ENCODE data around the gene TGFBR3L. TPM values are rescaled to one million over a fixed set of nuclear protein-coding genes. Genes with fewer than 3 reads are reported as not detected.

The TGFBR3L gene
- total RNA-seq, 1 donor from 2014 or later: not detected

DNA sequence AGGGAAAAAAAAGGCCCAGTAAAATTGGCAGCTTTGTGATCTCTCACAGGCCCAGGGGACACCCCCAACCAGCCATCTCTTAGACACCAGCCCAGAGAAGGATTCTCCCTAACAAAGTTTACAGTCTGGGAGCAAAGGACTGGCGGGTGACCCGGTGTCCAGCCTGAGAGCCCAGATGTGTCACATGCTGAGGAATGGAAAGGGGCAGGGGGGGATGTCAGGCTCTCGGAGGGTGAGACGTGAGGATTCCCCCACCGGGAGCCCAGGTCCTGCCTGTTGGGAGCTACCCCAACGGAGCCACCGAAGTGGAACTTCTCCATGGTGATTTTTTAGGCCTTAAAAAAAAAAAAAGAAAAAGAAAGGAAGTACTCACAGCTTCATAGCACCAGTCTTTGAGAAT is 16.1 kb downstream of the TGFBR3L start:
- POLR2A ChIA-PET: interaction anchor here (0.6 to 2.0 kb wide), 3 partner anchors 10 to 249 kb away, joined by 3 to 10 read pairs (median 7); partner anchors contain the start of genes SNAPC2 and TIMM44
- TF ChIP-seq, protein P1, sequence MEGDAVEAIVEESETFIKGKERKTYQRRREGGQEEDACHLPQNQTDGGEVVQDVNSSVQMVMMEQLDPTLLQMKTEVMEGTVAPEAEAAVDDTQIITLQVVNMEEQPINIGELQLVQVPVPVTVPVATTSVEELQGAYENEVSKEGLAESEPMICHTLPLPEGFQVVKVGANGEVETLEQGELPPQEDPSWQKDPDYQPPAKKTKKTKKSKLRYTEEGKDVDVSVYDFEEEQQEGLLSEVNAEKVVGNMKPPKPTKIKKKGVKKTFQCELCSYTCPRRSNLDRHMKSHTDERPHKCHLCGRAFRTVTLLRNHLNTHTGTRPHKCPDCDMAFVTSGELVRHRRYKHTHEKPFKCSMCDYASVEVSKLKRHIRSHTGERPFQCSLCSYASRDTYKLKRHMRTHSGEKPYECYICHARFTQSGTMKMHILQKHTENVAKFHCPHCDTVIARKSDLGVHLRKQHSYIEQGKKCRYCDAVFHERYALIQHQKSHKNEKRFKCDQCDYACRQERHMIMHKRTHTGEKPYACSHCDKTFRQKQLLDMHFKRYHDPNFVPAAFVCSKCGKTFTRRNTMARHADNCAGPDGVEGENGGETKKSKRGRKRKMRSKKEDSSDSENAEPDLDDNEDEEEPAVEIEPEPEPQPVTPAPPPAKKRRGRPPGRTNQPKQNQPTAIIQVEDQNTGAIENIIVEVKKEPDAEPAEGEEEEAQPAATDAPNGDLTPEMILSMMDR (IDR thresholded peaks at IDR 0.05): no peak
- Mint-ChIP-seq H3K27ac (no peak overlapping the region), H3K27me3 (no peaks in the 10 kb centered on the region), H3K4me1 (peaks cover 7% of the 10 kb centered on the region), H3K4me3 (no peak overlapping the region), H3K9me3 (no peaks in the 10 kb centered on the region), H3K36me3 (ENCODE audit: low read depth) (peaks cover 53% of the 10 kb centered on the region)
- no peak for DNase-seq
- no peak for ATAC-seq (ENCODE audit: low read depth)
- intact Hi-C loops (cut with micrococcal nuclease): no loop called here
- CTCF ChIA-PET: interaction anchor here (1.1 kb wide), 1 partner anchor 10 kb away, joined by 3 read pairs; the partner anchor contains the start of gene SNAPC2

DNA sequence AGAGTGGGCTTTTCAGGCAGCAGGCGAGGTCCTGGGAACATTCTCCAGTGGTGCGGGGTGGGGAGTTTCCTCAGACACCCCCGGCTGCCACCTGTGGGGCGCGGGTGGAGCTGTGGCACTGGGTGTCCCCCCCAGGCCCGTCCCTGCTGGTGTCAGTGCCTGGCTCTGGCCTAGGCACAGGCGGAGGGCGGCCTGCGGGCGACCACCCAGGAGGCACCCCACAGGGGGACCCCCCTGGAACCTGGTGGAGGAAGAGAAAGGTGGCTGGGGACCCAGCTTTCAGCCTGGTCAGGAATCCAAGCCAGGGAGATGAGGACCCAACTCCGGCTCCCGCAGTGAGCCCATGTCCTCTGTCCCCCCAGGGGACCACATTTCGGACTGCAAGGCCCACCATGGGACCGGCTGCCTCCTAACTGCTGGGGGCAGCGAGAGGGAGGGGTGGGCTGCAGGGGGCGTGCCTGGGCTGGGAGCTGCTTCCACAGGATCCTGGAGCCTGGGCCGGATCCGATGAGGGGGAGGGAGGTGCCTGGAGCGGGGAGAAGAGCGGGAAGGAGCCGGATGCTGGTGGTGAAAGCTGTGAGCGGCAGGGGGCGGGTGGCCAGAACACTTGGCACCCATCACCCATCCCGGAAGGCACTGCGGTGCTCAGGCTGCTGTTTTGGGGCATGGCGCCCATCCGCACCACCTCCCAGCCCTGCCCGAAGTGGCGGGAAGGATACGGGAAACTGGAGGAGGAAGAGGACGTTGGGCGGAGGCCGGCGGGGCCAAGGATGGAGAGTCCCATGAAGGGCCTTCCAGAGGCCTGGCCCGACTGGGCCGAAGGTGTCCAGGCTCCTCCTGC is 16.8 kb downstream of the TGFBR3L start:
- Mint-ChIP-seq H3K4me1 (peaks cover 5% of the 10 kb centered on the region), H3K27ac (no peak overlapping the region), H3K9me3 (no peaks in the 10 kb centered on the region), H3K4me3 (no peak overlapping the region), H3K27me3 (no peaks in the 10 kb centered on the region), H3K36me3 (ENCODE audit: low read depth) (peaks cover 59% of the 10 kb centered on the region)
- ATAC-seq (ENCODE audit: low read depth) (no peak), DNase-seq (no peak)
- CTCF ChIA-PET: interaction anchor here (1.1 kb wide), 1 partner anchor 11 kb away, joined by 3 read pairs; the partner anchor contains the start of gene SNAPC2
- intact Hi-C loops (cut with micrococcal nuclease): no loop called here
- TF ChIP-seq, protein P1 (IDR thresholded peaks at IDR 0.05): no peak
- POLR2A ChIA-PET: interaction anchor here (0.6 to 1.7 kb wide), 2 partner anchors 12 to 250 kb away, joined by 3 to 7 read pairs; partner anchors contain the start of gene TIMM44

DNA sequence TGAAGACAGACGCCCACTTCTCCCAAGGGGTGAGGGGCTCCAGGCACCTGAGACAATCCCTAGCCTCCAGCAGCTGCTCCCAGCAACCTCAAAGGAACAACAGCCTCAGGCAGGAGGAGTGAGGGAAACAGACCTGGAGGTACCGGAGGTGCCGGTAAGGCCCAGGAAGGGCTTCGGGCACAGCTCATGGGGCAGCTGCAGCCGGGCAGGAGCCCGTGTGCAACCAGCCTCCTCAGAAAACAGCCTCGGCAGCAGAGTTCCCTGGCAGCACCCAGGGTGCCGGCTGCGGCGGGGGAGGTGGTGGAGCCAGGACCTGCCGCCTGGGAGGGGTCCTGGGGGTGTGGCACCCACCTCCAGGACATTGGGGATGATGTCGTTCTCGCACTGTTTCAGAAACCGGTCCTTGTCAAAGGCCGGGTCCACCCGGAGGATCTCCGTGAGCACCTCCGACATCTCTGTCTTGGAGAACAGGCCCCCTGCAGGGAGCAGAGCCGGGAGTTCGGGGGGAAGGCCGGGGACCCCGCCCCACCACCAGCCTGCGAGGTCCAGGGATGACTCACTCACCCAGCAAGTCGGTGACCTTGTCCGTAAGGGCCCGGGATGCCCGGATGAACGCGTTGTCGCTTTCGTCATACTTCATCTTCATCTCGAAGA is 17.8 kb downstream of the TGFBR3L start:
- no peaks in the 10 kb centered on the region for H3K9me3 Mint-ChIP-seq
- peaks cover 3% of the 10 kb centered on the region for H3K4me1 Mint-ChIP-seq
- no peak overlapping the region for H3K27ac Mint-ChIP-seq
- no peak for ATAC-seq (ENCODE audit: low read depth)
- no peak for DNase-seq
- H3K4me3 Mint-ChIP-seq: no peak overlapping the region
- no peaks in the 10 kb centered on the region for H3K27me3 Mint-ChIP-seq
- intact Hi-C loops (cut with micrococcal nuclease): no loop called here
- H3K36me3 Mint-ChIP-seq (ENCODE audit: low read depth): peaks cover 65% of the 10 kb centered on the region
- CTCF ChIA-PET: no interaction called here
- POLR2A ChIA-PET: no interaction called here
- TF ChIP-seq, protein P1 (IDR thresholded peaks at IDR 0.05): no peak

DNA sequence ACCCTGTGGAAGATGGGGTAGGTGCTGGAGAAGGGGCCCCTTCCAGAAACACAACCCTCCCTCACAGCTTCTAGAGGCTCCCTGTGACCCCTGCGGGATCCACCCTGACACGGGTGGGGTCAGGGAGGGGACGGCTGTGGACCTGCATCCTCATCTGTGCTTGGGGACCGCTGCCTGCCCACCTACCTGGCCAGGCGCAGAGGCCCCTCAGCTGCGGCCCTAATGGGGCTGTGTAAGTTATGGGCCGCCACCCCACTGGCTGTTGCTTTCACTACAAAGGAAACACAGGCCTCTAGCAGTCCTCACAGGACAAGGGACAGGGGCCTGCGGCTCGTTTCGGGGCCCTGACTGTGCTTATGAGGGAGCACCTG is 18.3 kb downstream of the TGFBR3L start:
- POLR2A ChIA-PET: no interaction called here
- peaks cover 3% of the 10 kb centered on the region for H3K4me1 Mint-ChIP-seq
- ATAC-seq (ENCODE audit: low read depth): no peak

More for the DNA sequence above, 18.3 kb downstream of the TGFBR3L start:
- H3K36me3 Mint-ChIP-seq (ENCODE audit: low read depth): peaks cover 70% of the 10 kb centered on the region
- no peak for DNase-seq
- TF ChIP-seq, protein P1 (IDR thresholded peaks at IDR 0.05): no peak
- H3K4me3 Mint-ChIP-seq: no peak overlapping the region
- H3K9me3 Mint-ChIP-seq: no peaks in the 10 kb centered on the region
- intact Hi-C loops (cut with micrococcal nuclease): no loop called here
- H3K27ac Mint-ChIP-seq: no peak overlapping the region
- H3K27me3 Mint-ChIP-seq: no peaks in the 10 kb centered on the region
- CTCF ChIA-PET: no interaction called here
